KMS-11 (cell line): ENCODE data around the gene EPHB2.

Experiments used
- H2AFZ ChIP-seq: fragments of 200-600 bp; sonication (generic); 2 replicates; pipeline ENCODE4 v1.6.1; 2016; ENCODE audit warnings: antibody characterized with exemption, mixed run types, low read depth
- H3K27ac ChIP-seq: fragments of 200-600 bp; sonication (generic); 2 replicates; pipeline ENCODE4 v1.6.1; 2016; ENCODE audit warnings: mild to moderate bottlenecking, mixed run types
- H3K27me3 ChIP-seq: fragments of 200-600 bp; sonication (generic); 2 replicates; pipeline ENCODE4 v1.6.1; 2017; ENCODE audit warnings: mild to moderate bottlenecking, low read depth, mixed run types, moderate library complexity; ENCODE audit not compliant: insufficient read depth
- H3K36me3 ChIP-seq: fragments of 200-600 bp; sonication (generic); 2 replicates; pipeline ENCODE4 v1.6.1; 2017; ENCODE audit warnings: mild to moderate bottlenecking, mixed run types; ENCODE audit not compliant: insufficient read depth
- H3K4me1 ChIP-seq: fragments of 200-600 bp; sonication (generic); 2 replicates; pipeline ENCODE4 v1.6.1; 2016; ENCODE audit warnings: mild to moderate bottlenecking, low read depth, mixed run types; ENCODE audit not compliant: poor library complexity, severe bottlenecking
- H3K4me2 ChIP-seq: fragments of 200-600 bp; sonication (generic); 2 replicates; pipeline ENCODE4 v1.7.0; 2016; ENCODE audit warnings: mild to moderate bottlenecking, mixed run types
- H3K4me3 ChIP-seq: fragments of 200-600 bp; sonication (generic); IDR thresholded peaks from 2 replicates; pipeline ENCODE4 v1.6.1; 2017; ENCODE audit warnings: low read depth, low read length, mixed read lengths; ENCODE audit not compliant: insufficient read depth
- H3K79me2 ChIP-seq: fragments of 200-600 bp; sonication (generic); 2 replicates; pipeline ENCODE4 v1.6.1; 2016; ENCODE audit warnings: low read depth, mixed run types; ENCODE audit not compliant: insufficient read depth
- H3K9ac ChIP-seq: fragments of 200-600 bp; sonication (generic); 2 replicates; pipeline ENCODE4 v1.6.1; 2016; ENCODE audit warnings: mild to moderate bottlenecking, mixed run types
- H4K20me1 ChIP-seq: fragments of 200-600 bp; sonication (generic); 2 replicates; pipeline ENCODE4 v1.6.1; 2016; ENCODE audit warnings: mild to moderate bottlenecking, mixed run types; ENCODE audit not compliant: insufficient read depth
- CTCF ChIP-seq: fragments of 200-600 bp; sonication (generic); conservative IDR thresholded peaks from 2 replicates; pipeline ENCODE4 v1.6.1; 2017; ENCODE audit warnings: low read depth, mild to moderate bottlenecking, antibody characterized with exemption, low read length, moderate library complexity, mixed read lengths

Gene EPHB2

GRCh38 chr1:22865736-22866135 lies 155.1 kb downstream of the EPHB2 start:
- H3K27me3 ChIP-seq = peaks cover 63% of the 10 kb centered on the region; the same call in 1 of the 2 replicates
- H2AFZ ChIP-seq = no peak overlapping the region
- H3K36me3 ChIP-seq = no peaks in the 10 kb centered on the region
- H3K27ac ChIP-seq = no peak overlapping the region
- TF ChIP-seq CTCF = no peak
- no peaks in the 10 kb centered on the region for H3K4me1 ChIP-seq
- H3K9ac ChIP-seq = no peak overlapping the region
- H3K4me2 ChIP-seq = no peak overlapping the region
- H4K20me1 ChIP-seq = no peaks in the 10 kb centered on the region
- H3K79me2 ChIP-seq = no peaks in the 10 kb centered on the region
- H3K4me3 ChIP-seq = no peak overlapping the region

- Histone ChIP-seq H3K27ac (no peak overlapping the region), H3K27me3 (peaks cover 68% of the 10 kb centered on the region), H3K4me2 (no peak overlapping the region), H2AFZ (no peak overlapping the region), H3K4me1 (no peaks in the 10 kb centered on the region), H3K9ac (no peak overlapping the region), H3K4me3 (no peak overlapping the region), H3K36me3 (no peaks in the 10 kb centered on the region), H4K20me1 (no peaks in the 10 kb centered on the region), H3K79me2 (no peaks in the 10 kb centered on the region)
- TF ChIP-seq CTCF = no peak
Measured at GRCh38 chr1:22866868-22867267, 156.2 kb downstream of the EPHB2 start.

GRCh38 chr1:22868331-22868730 lies 157.7 kb downstream of the EPHB2 start:
- Histone ChIP-seq H3K4me1 (no peaks in the 10 kb centered on the region), H3K4me2 (no peak overlapping the region), H3K4me3 (no peak overlapping the region), H2AFZ (no peak overlapping the region), H3K27ac (no peak overlapping the region), H3K79me2 (no peaks in the 10 kb centered on the region), H4K20me1 (no peaks in the 10 kb centered on the region), H3K36me3 (no peaks in the 10 kb centered on the region), H3K27me3 (peaks cover 77% of the 10 kb centered on the region), H3K9ac (no peak overlapping the region)
- TF ChIP-seq CTCF = no peak

- no peak overlapping the region for H3K4me3 ChIP-seq
Measured at GRCh38 chr1:22869325-22869724, 158.7 kb downstream of the EPHB2 start.

More at GRCh38 chr1:22869325-22869724, 158.7 kb downstream of the EPHB2 start:
- Histone ChIP-seq H3K36me3 (no peaks in the 10 kb centered on the region), H3K4me2 (no peak overlapping the region), H3K27ac (no peak overlapping the region), H4K20me1 (no peaks in the 10 kb centered on the region), H3K9ac (no peak overlapping the region), H3K4me1 (no peaks in the 10 kb centered on the region), H3K79me2 (no peaks in the 10 kb centered on the region), H2AFZ (no peak overlapping the region), H3K27me3 (peaks cover 78% of the 10 kb centered on the region)
- no peak for TF ChIP-seq CTCF
